NCI-H1105 (cell line): ENCODE results near the gene KLK3.

Experiments
- DNase-seq: peaks from one replicate; lab custom pipeline; 2025; lab: John Stamatoyannopoulos, UW

KLK3 gene

GRCh38 chr19:50898018-50898417 is 43.3 kb downstream of the KLK3 start:
- no peak for DNase-seq

GRCh38 chr19:50899569-50899968 is 44.9 kb downstream of the KLK3 start:
- no peak for DNase-seq

- DNase-seq = no peak
These were observed 47.9 kb downstream of the KLK3 start for GRCh38 chr19:50902640-50903039.

GRCh38 chr19:50906217-50906616 is 51.5 kb downstream of the KLK3 start:
- peak; percentile 6 for DNase-seq

- DNase-seq = no peak
These were observed 53.6 kb downstream of the KLK3 start for GRCh38 chr19:50908336-50908735.

GRCh38 chr19:50909240-50910070 is 54.7 kb downstream of the KLK3 start:
- peak; percentile 7 for DNase-seq
